Calu3 (cell line): ENCODE measurements around the gene RING1. TPM values are rescaled to one million over a fixed set of nuclear protein-coding genes. Genes with fewer than 3 reads are reported as not detected.
A peak's percentile ranks its signal among the peaks of the same experiment; 100 is the strongest.

ENCODE experiments used
- BruUV-seq: library from RNA; stranded (reverse); fragments of 400-500 nt; replicated peaks from 2 replicates; lab custom pipeline; 2021; lab: Mats Ljungman, UMichigan
- CTCF ChIA-PET: fragments of 300-600 bp; sonication (Branson Sonifier 250); formaldehyde crosslinking; loops from one replicate; lab custom pipeline; 2022; ENCODE audit warnings: antibody characterized with exemption; lab: Charles Lee
- DNase-seq: peaks from one replicate; pipeline ENCODE4 v3.0.0; 2022
- H3K27ac Mint-ChIP-seq: one replicate; pipeline ENCODE4 v1.8.0; 2022; ENCODE audit warnings: mixed read lengths; ENCODE audit not compliant: unreplicated experiment
- H3K27me3 Mint-ChIP-seq: one replicate; pipeline ENCODE4 v1.8.0; 2022; ENCODE audit warnings: mixed read lengths; ENCODE audit not compliant: unreplicated experiment
- H3K36me3 Mint-ChIP-seq: one replicate; pipeline ENCODE4 v1.8.0; 2022; ENCODE audit warnings: mild to moderate bottlenecking, moderate library complexity, mixed read lengths; ENCODE audit not compliant: insufficient read depth, unreplicated experiment
- H3K4me1 Mint-ChIP-seq: one replicate; pipeline ENCODE4 v1.8.0; 2022; ENCODE audit warnings: mild to moderate bottlenecking, low read depth, mixed read lengths; ENCODE audit not compliant: unreplicated experiment
- H3K4me3 Mint-ChIP-seq: one replicate; pipeline ENCODE4 v1.8.0; 2022; ENCODE audit warnings: mild to moderate bottlenecking, low read depth, moderate library complexity, mixed read lengths; ENCODE audit not compliant: unreplicated experiment
- H3K9me3 Mint-ChIP-seq: one replicate; pipeline ENCODE4 v1.8.0; 2022; ENCODE audit warnings: low read depth, mixed read lengths; ENCODE audit not compliant: unreplicated experiment
- CTCF ChIP-seq: fragments of 200-600 bp; IDR thresholded peaks from one replicate; pipeline ENCODE4 v1.8.0; 2022; ENCODE audit warnings: antibody characterized with exemption; ENCODE audit not compliant: unreplicated experiment
- intact Hi-C: fragments of 100-400 bp; cut with micrococcal nuclease; formaldehyde crosslinking; loops from one replicate; pipeline ENCODE4 v1.10.0; 2022; ENCODE audit not compliant: unreplicated experiment
- total RNA-seq: library from RNA; stranded (reverse); gene quantifications from 2 replicates; pipeline ENCODE4 v1.2.3, GENCODE V29; 2022

RING1 gene
- total RNA-seq, 1 experiment from 2014 or later = 53.9 TPM

- CTCF ChIA-PET = interaction anchor here (0.7 kb wide), 3 partner anchors 11 to 226 kb away, joined by 3 to 4 read pairs (median 3); no protein-coding TSS in a partner anchor
- H3K27me3 Mint-ChIP-seq = no peaks in the 10 kb centered on the region
- no peak for TF ChIP-seq CTCF
- peak within 1 kb of the TSS; percentile 97 for H3K27ac Mint-ChIP-seq
- DNase-seq = peak; percentile 99
- H3K4me1 Mint-ChIP-seq = peaks cover 64% of the 10 kb centered on the region
- BruUV-seq = no TSS peak
- H3K9me3 Mint-ChIP-seq = no peaks in the 10 kb centered on the region
- intact Hi-C loops = no loop called here
- peaks cover 97% of the 10 kb centered on the region for H3K36me3 Mint-ChIP-seq
- peak within 1 kb of the TSS; percentile 97 for H3K4me3 Mint-ChIP-seq
These were observed 7.8 kb upstream of the RING1 start, which contains the start of the genes RXRB and SLC39A7 for GRCh38 chr6:33200219-33201146. Gene RXRB, minus strand, starts transcription at chr6:33200665. Its CDS starts 189 bp downstream, at chr6:33200476. Gene SLC39A7, plus strand, starts transcription at chr6:33200867. Its CDS starts 379 bp downstream, at chr6:33201246.

- Mint-ChIP-seq H3K36me3 (peaks cover 97% of the 10 kb centered on the region), H3K4me1 (peaks cover 71% of the 10 kb centered on the region), H3K27ac (peak overlapping the region; percentile 97), H3K9me3 (no peaks in the 10 kb centered on the region), H3K4me3 (peak overlapping the region; percentile 97), H3K27me3 (no peaks in the 10 kb centered on the region)
- CTCF ChIA-PET = no interaction called here
- no peak for TF ChIP-seq CTCF
- peak; percentile 31 for DNase-seq
- intact Hi-C loops = no loop called here
- TSS peak; percentile 81 for BruUV-seq
These were observed 7.2 kb upstream of the RING1 start for GRCh38 chr6:33201147-33201545.

GRCh38 chr6:33201935-33202334 lies 6.4 kb upstream of the RING1 start:
- Mint-ChIP-seq H3K36me3 (peaks cover 95% of the 10 kb centered on the region), H3K27ac (peak overlapping the region; percentile 97), H3K4me1 (peaks cover 74% of the 10 kb centered on the region), H3K27me3 (no peaks in the 10 kb centered on the region), H3K9me3 (no peaks in the 10 kb centered on the region), H3K4me3 (peak overlapping the region; percentile 97)
- DNase-seq = no peak
- intact Hi-C loops = no loop called here
- CTCF ChIA-PET = interaction anchor here (1.0 kb wide), 1 partner anchor 46 kb away, joined by 3 read pairs; no protein-coding TSS in a partner anchor
- TF ChIP-seq CTCF = no peak
- BruUV-seq = no TSS peak

GRCh38 chr6:33202799-33203198 lies 5.5 kb upstream of the RING1 start:
- H3K9me3 Mint-ChIP-seq = no peaks in the 10 kb centered on the region
- DNase-seq = no peak
- intact Hi-C loops = no loop called here
- no peak for TF ChIP-seq CTCF
- peak overlapping the region; percentile 97 for H3K4me3 Mint-ChIP-seq
- H3K27me3 Mint-ChIP-seq = no peaks in the 10 kb centered on the region
- BruUV-seq = no TSS peak
- CTCF ChIA-PET = no interaction called here
- H3K27ac Mint-ChIP-seq = peak overlapping the region; percentile 48
- H3K4me1 Mint-ChIP-seq = peaks cover 66% of the 10 kb centered on the region
- H3K36me3 Mint-ChIP-seq = peaks cover 92% of the 10 kb centered on the region
